HepG2 (cell line): ENCODE measurements around the gene CDC6. TPM values are rescaled to one million over a fixed set of nuclear protein-coding genes. Genes with fewer than 3 reads are reported as not detected.

ENCODE experiments used
- AHDC1 ChIP-seq: sonication (generic); formaldehyde crosslinking; IDR thresholded peaks from 2 replicates; pipeline ENCODE4 v1.5.1; 2020; ENCODE audit warnings: mild to moderate bottlenecking, missing genetic modification reagents, borderline replicate concordance
- ATF7 ChIP-seq, 2 experiments: fragments of 450-650 bp in 1 of 2; sonication (generic) in 1 of 2; formaldehyde crosslinking in 1 of 2; IDR thresholded peaks; 2 replicates each; pipeline versions ENCODE4 v1.4.0 to v1.6.1; 2016 to 2020; ENCODE audit warnings: antibody characterized with exemption in 1 of 2, mild to moderate bottlenecking in 1 of 2, missing genetic modification reagents in 1 of 2
- CEBPG ChIP-seq: IDR thresholded peaks from 2 replicates; pipeline ENCODE4 v1.6.1; 2016
- HDAC1 ChIP-seq: sonication (generic); formaldehyde crosslinking; IDR thresholded peaks from 2 replicates; pipeline ENCODE4 v1.5.1; 2020; ENCODE audit warnings: mild to moderate bottlenecking, missing genetic modification reagents
- HMG20A ChIP-seq: IDR thresholded peaks from 2 replicates; pipeline ENCODE4 v1.6.1; 2016; ENCODE audit warnings: borderline replicate concordance
- LBX2 ChIP-seq: sonication (generic); formaldehyde crosslinking; IDR thresholded peaks from 2 replicates; pipeline ENCODE4 v1.5.0; 2020; ENCODE audit warnings: missing genetic modification reagents, mild to moderate bottlenecking, borderline replicate concordance
- MAX ChIP-seq: IDR thresholded peaks from 2 replicates; pipeline ENCODE4 v1.6.1; 2012; ENCODE audit warnings: inconsistent platforms
- MYNN ChIP-seq: sonication (generic); formaldehyde crosslinking; IDR thresholded peaks from 2 replicates; pipeline ENCODE4 v1.4.0; 2020; ENCODE audit warnings: mild to moderate bottlenecking, low read depth, missing genetic modification reagents
- PAWR ChIP-seq: sonication (generic); formaldehyde crosslinking; IDR thresholded peaks from 2 replicates; pipeline ENCODE4 v1.4.0; 2020; ENCODE audit warnings: missing genetic modification reagents, mild to moderate bottlenecking, borderline replicate concordance
- SP2 ChIP-seq: sonication (generic); formaldehyde crosslinking; IDR thresholded peaks from 2 replicates; pipeline ENCODE4 v1.5.1; 2020; ENCODE audit warnings: mild to moderate bottlenecking, missing genetic modification reagents
- SUZ12 ChIP-seq: fragments of 150-350 bp; IDR thresholded peaks from 2 replicates; pipeline ENCODE4 v1.6.1; 2014; ENCODE audit warnings: low read depth, low read length
- SYNCRIP ChIP-seq: fragments of 200-400 bp; formaldehyde crosslinking; IDR thresholded peaks from 2 replicates; pipeline ENCODE4 v1.6.1; 2018; ENCODE audit warnings: mild to moderate bottlenecking, low read depth, low read length; ENCODE audit not compliant: insufficient read depth
- TARDBP ChIP-seq: sonication (generic); formaldehyde crosslinking; IDR thresholded peaks from 2 replicates; pipeline ENCODE4 v1.8.0; 2022; ENCODE audit warnings: mild to moderate bottlenecking, missing genetic modification reagents
- ZBTB10 ChIP-seq: sonication (generic); formaldehyde crosslinking; IDR thresholded peaks from 2 replicates; pipeline ENCODE4 v1.4.0; 2020; ENCODE audit warnings: missing genetic modification reagents, borderline replicate concordance
- ZNF256 ChIP-seq: sonication (generic); formaldehyde crosslinking; conservative IDR thresholded peaks from 2 replicates; pipeline ENCODE4 v1.4.0; 2020; ENCODE audit warnings: missing genetic modification reagents
- ZNF597 ChIP-seq: sonication (generic); formaldehyde crosslinking; IDR thresholded peaks from 2 replicates; pipeline ENCODE4 v1.5.0; 2020; ENCODE audit warnings: missing genetic modification reagents
- ZNF605 ChIP-seq: sonication (generic); formaldehyde crosslinking; IDR thresholded peaks from 2 replicates; pipeline ENCODE4 v1.8.0; 2022; ENCODE audit warnings: mild to moderate bottlenecking, missing genetic modification reagents
- ZNF607 ChIP-seq: sonication (generic); formaldehyde crosslinking; IDR thresholded peaks from 2 replicates; pipeline ENCODE4 v1.5.1; 2020; ENCODE audit warnings: missing genetic modification reagents, mild to moderate bottlenecking, borderline replicate concordance
- ZNF782 ChIP-seq: sonication (generic); formaldehyde crosslinking; IDR thresholded peaks from 2 replicates; pipeline ENCODE4 v1.4.0; 2020; ENCODE audit warnings: missing genetic modification reagents, mild to moderate bottlenecking, borderline replicate concordance
- ZNF839 ChIP-seq: sonication (generic); formaldehyde crosslinking; IDR thresholded peaks from 2 replicates; pipeline ENCODE4 v1.4.0; 2020; ENCODE audit warnings: missing genetic modification reagents, mild to moderate bottlenecking, borderline replicate concordance
- polyA plus RNA-seq, 8 experiments: library from polyadenylated mRNA; depleted of rRNA in 3 of 8; stranded (reverse) in 7 of 8; unstranded in 1 of 8; fragments of >200 nt; fragmentation: Illumina TruSeq in 4 of 8; extraction: Trizol in 4 of 8; gene quantifications; 2 replicates each; pipeline versions ENCODE4 v1.2.1 to v1.2.3, GENCODE V29; 2011 to 2016; ENCODE audit warnings: low read depth in 4 of 8, missing spikeins in 1 of 8, mixed read lengths in 1 of 8; ENCODE audit not compliant: insufficient read depth in 1 of 8
- total RNA-seq, 5 experiments: library from RNA; depleted of rRNA; stranded (reverse); fragments of >200 nt; fragmentation: Illumina TruSeq; extraction: Trizol; gene quantifications; 2 replicates each; pipeline ENCODE4 v1.2.3, GENCODE V29; 2016; ENCODE audit warnings: low read depth in 1 of 5

CDC6 gene
- total and polyA plus RNA-seq, 2 of the 13 experiments (the other 11 are each of a cell fraction or from before 2014, with no cell fraction given): 17.4 to 114 TPM

- TF ChIP-seq AHDC1 (CRISPR knock-in tag) (no peak), HMG20A (peak; percentile 94), SP2 (CRISPR knock-in tag) (no peak), CEBPG (CRISPR knock-in tag) (peak; percentile 99), ZNF597 (CRISPR knock-in tag) (no peak), MYNN (CRISPR knock-in tag) (peak; percentile 28; the same call in 1 of the 2 replicates), ZBTB10 (CRISPR knock-in tag) (no peak), ZNF782 (CRISPR knock-in tag) (no peak), SYNCRIP (no peak), LBX2 (CRISPR knock-in tag) (0 out of 2 replicates have a peak, but pooled peaks have one; percentile 19), ZNF607 (CRISPR knock-in tag) (peak; percentile 47; the same call in 1 of the 2 replicates), ZNF256 (CRISPR knock-in tag) (no peak), SUZ12 (no peak), ATF7 (IDR thresholded peaks at IDR 0.05) (no peak), ATF7 (CRISPR knock-in tag; IDR thresholded peaks at IDR 0.05) (0 out of 2 replicates have a peak, but pooled peaks have one; percentile 50), ZNF839 (CRISPR knock-in tag) (no peak), MAX (peak; percentile 81), TARDBP (peak; percentile 94; the same call in 1 of the 2 replicates), HDAC1 (CRISPR knock-in tag) (peak; percentile 97), PAWR (no peak), ZNF605 (peak; percentile 80; the same call in 1 of the 2 replicates)
Observed at GRCh38 chr17:40352779-40353394, 65.2 kb downstream of the CDC6 start (continued).
